Glutamatergic neuron (in vitro differentiated cells): ENCODE results near the gene CHD2. TPM values are rescaled to one million over a fixed set of nuclear protein-coding genes. Genes with fewer than 3 reads are reported as not detected.

ENCODE experiments used
- DNase-seq: peaks from one replicate; pipeline ENCODE4 v3.0.0; 2022
- H3K27ac Mint-ChIP-seq: one replicate; pipeline ENCODE4 v1.8.0; 2020; ENCODE audit warnings: mild to moderate bottlenecking, mixed read lengths, inconsistent platforms; ENCODE audit not compliant: unreplicated experiment
- H3K27me3 Mint-ChIP-seq: one replicate; pipeline ENCODE4 v1.8.0; 2020; ENCODE audit warnings: mild to moderate bottlenecking, moderate library complexity, mixed read lengths, inconsistent platforms; ENCODE audit not compliant: unreplicated experiment
- H3K36me3 Mint-ChIP-seq: one replicate; pipeline ENCODE4 v1.8.0; 2020; ENCODE audit warnings: mild to moderate bottlenecking, mixed read lengths, inconsistent platforms; ENCODE audit not compliant: unreplicated experiment
- H3K4me1 Mint-ChIP-seq: one replicate; pipeline ENCODE4 v1.8.0; 2020; ENCODE audit warnings: mild to moderate bottlenecking, low read depth, mixed read lengths, inconsistent platforms; ENCODE audit not compliant: unreplicated experiment
- H3K4me3 Mint-ChIP-seq: one replicate; pipeline ENCODE4 v1.8.0; 2020; ENCODE audit warnings: mild to moderate bottlenecking, mixed read lengths, inconsistent platforms; ENCODE audit not compliant: unreplicated experiment
- H3K9me3 Mint-ChIP-seq: one replicate; pipeline ENCODE4 v1.8.0; 2020; ENCODE audit warnings: mild to moderate bottlenecking, moderate library complexity, mixed read lengths, inconsistent platforms; ENCODE audit not compliant: unreplicated experiment
- CTCF ChIP-seq: fragments of 200-600 bp; sonication (generic); IDR thresholded peaks from one replicate; pipeline ENCODE4 v1.5.0; 2021; ENCODE audit not compliant: partially characterized antibody, unreplicated experiment
- total RNA-seq: library from RNA; stranded (reverse); fragmentation: NEBNext Ultra II Directional; extraction: Animal tissue kit (Norgen Biotek cat#: 25700); gene quantifications from one replicate; pipeline ENCODE4 v1.2.1, GENCODE V29; 2021; ENCODE audit not compliant: unreplicated experiment

The CHD2 gene
- total RNA-seq, 1 donor from 2014 or later = 201 TPM

- Mint-ChIP-seq H3K36me3 (no peaks in the 10 kb centered on the region), H3K9me3 (no peaks in the 10 kb centered on the region), H3K27ac (peak overlapping the region; percentile 8)
Observed at GRCh38 chr15:92968926-92969651, 69.0 kb downstream of the CHD2 start.

GRCh38 chr15:92970656-92971055 is 70.5 kb downstream of the CHD2 start:
- no peaks in the 10 kb centered on the region for H3K27me3 Mint-ChIP-seq
- no peaks in the 10 kb centered on the region for H3K36me3 Mint-ChIP-seq
- no peak overlapping the region for H3K27ac Mint-ChIP-seq
- no peaks in the 10 kb centered on the region for H3K4me1 Mint-ChIP-seq
- H3K4me3 Mint-ChIP-seq = no peak overlapping the region
- no peaks in the 10 kb centered on the region for H3K9me3 Mint-ChIP-seq
- DNase-seq = no peak
- no peak for TF ChIP-seq CTCF

More at GRCh38 chr15:92968926-92969651, 69.0 kb downstream of the CHD2 start:
- no peaks in the 10 kb centered on the region for H3K27me3 Mint-ChIP-seq
- no peak for DNase-seq
- H3K4me3 Mint-ChIP-seq = no peak overlapping the region
- no peak for TF ChIP-seq CTCF
- H3K4me1 Mint-ChIP-seq = peaks cover 2% of the 10 kb centered on the region

GRCh38 chr15:92971081-92971480 is 71.0 kb downstream of the CHD2 start:
- Mint-ChIP-seq H3K9me3 (no peaks in the 10 kb centered on the region), H3K27ac (no peak overlapping the region), H3K4me3 (no peak overlapping the region), H3K27me3 (no peaks in the 10 kb centered on the region), H3K4me1 (no peaks in the 10 kb centered on the region), H3K36me3 (no peaks in the 10 kb centered on the region)
- TF ChIP-seq CTCF = no peak
- no peak for DNase-seq

GRCh38 chr15:92971713-92972112 is 71.6 kb downstream of the CHD2 start:
- no peaks in the 10 kb centered on the region for H3K36me3 Mint-ChIP-seq
- H3K4me3 Mint-ChIP-seq = no peak overlapping the region
- no peak overlapping the region for H3K27ac Mint-ChIP-seq
- no peaks in the 10 kb centered on the region for H3K9me3 Mint-ChIP-seq
- no peaks in the 10 kb centered on the region for H3K4me1 Mint-ChIP-seq
- H3K27me3 Mint-ChIP-seq = no peaks in the 10 kb centered on the region
- DNase-seq = no peak
- no peak for TF ChIP-seq CTCF

GRCh38 chr15:92974183-92974915 is 74.2 kb downstream of the CHD2 start:
- Mint-ChIP-seq H3K4me1 (no peaks in the 10 kb centered on the region), H3K9me3 (no peaks in the 10 kb centered on the region), H3K27ac (no peak overlapping the region), H3K36me3 (no peaks in the 10 kb centered on the region), H3K27me3 (peaks cover 2% of the 10 kb centered on the region), H3K4me3 (no peak overlapping the region)
- DNase-seq = no peak
- TF ChIP-seq CTCF = no peak
